ENCODE results near the gene SH3BGRL2.

The SH3BGRL2 gene

GRCh38 chr6:79750806-79751205 is 119.7 kb downstream of the SH3BGRL2 start:
- no peak overlapping the region for H3K4me3 ChIP-seq (replicated peaks; ENCODE audit: low read depth, low read length)
- DNase-seq (ENCODE audit: low read depth), result no peak
- no peak for TF ChIP-seq CTCF (IDR thresholded peaks at IDR 0.05; ENCODE audit: low read length, missing control alignments)
